Spleen (tissue), 7 donors: ENCODE measurements around the gene DNAL4.
"Not testable (repeated sequence)": the region's sequence is repeated elsewhere in the genome, so short reads cannot be mapped to it uniquely, and the experiment has no call there.

Source experiments
- CTCF ChIP-seq, 11 experiments: fragments of 200-600 bp in 7 of 11; fragments of 450-650 bp in 4 of 11; sonication (generic) in 4 of 11; IDR thresholded peaks in 8 of 11; conservative IDR thresholded peaks in 3 of 11; 1 replicate in 7 of 11; 2 replicates in 4 of 11; pipeline versions ENCODE4 v1.4.0 to v1.8.0; 2016 to 2021; ENCODE audit warnings: antibody characterized with exemption in 11 of 11, inconsistent platforms in 4 of 11, mild to moderate bottlenecking in 1 of 11
- POLR2A ChIP-seq, 3 donors: fragments of 450-650 bp; IDR thresholded peaks; one replicate each; pipeline ENCODE4 v1.5.1; 2017; ENCODE audit warnings: antibody characterized with exemption in 3 of 3, mild to moderate bottlenecking in 1 of 3
- POLR2AphosphoS5 ChIP-seq, 3 donors: sonication (generic); formaldehyde crosslinking; IDR thresholded peaks; one replicate each; pipeline ENCODE4 v1.5.1; 2017; ENCODE audit warnings: antibody characterized with exemption in 3 of 3
- donor health status: DM: no; HTN: no; CAD: no; lungs with moderate emphysema.
- donor health status: DM: no; HTN: no; CAD: no.
- donor health status: DM: no; HTN: no; CAD: no.

GRCh38 chr22:38805041-38805593 is 11.2 kb upstream of the DNAL4 start:
- not testable (repeated sequence) for TF ChIP-seq CTCF (IDR thresholded peaks at IDR 0.05 in 8 of 11, conservative IDR thresholded peaks at IDR 0.05 in 3 of 11); POLR2A (IDR thresholded peaks at IDR 0.05); POLR2AphosphoS5 (IDR thresholded peaks at IDR 0.05)
